Spleen (tissue), 11 donors: ENCODE measurements around the gene SLC22A2. TPM values are rescaled to one million over a fixed set of nuclear protein-coding genes. Genes with fewer than 3 reads are reported as not detected.

Source experiments
- DNase-seq: peaks from one replicate; pipeline ENCODE4 v3.0.0-alpha.2; 2020
- H3K27ac ChIP-seq, 8 donors: fragments of 200-600 bp; sonication (generic) in 7 of 8; 1 replicate in 4 of 8; 2 replicates in 4 of 8; pipeline versions ENCODE4 v1.5.0 to v1.8.0; 2016 to 2021; ENCODE audit warnings: inconsistent platforms in 4 of 8, mild to moderate bottlenecking in 4 of 8, moderate library complexity in 1 of 8
- H3K27me3 ChIP-seq, 7 donors: fragments of 200-600 bp; sonication (generic) in 6 of 7; replicated peaks in 1 of 7; 1 replicate in 4 of 7; 2 replicates in 3 of 7; pipeline versions ENCODE4 v1.5.0 to v1.8.0; 2016 to 2021; ENCODE audit warnings: inconsistent platforms in 3 of 7, mild to moderate bottlenecking in 1 of 7
- H3K36me3 ChIP-seq, 6 donors: fragments of 200-600 bp; sonication (generic) in 5 of 6; 1 replicate in 4 of 6; 2 replicates in 2 of 6; pipeline versions ENCODE4 v1.5.0 to v1.8.0; 2016 to 2021; ENCODE audit warnings: inconsistent platforms in 2 of 6
- H3K4me1 ChIP-seq, 6 donors: fragments of 200-600 bp; sonication (generic) in 5 of 6; 1 replicate in 3 of 6; 2 replicates in 3 of 6; pipeline versions ENCODE4 v1.5.0 to v1.8.0; 2016 to 2021; ENCODE audit warnings: inconsistent platforms in 3 of 6
- H3K4me3 ChIP-seq, 8 donors: fragments of 200-600 bp; sonication (generic) in 7 of 8; 1 replicate in 4 of 8; 2 replicates in 4 of 8; pipeline versions ENCODE4 v1.5.0 to v1.8.0; 2016 to 2021; ENCODE audit warnings: inconsistent platforms in 4 of 8, mild to moderate bottlenecking in 4 of 8, moderate library complexity in 2 of 8
- H3K9me3 ChIP-seq, 8 donors: fragments of 200-600 bp; sonication (generic) in 7 of 8; 1 replicate in 4 of 8; 2 replicates in 4 of 8; pipeline versions ENCODE4 v1.5.0 to v1.8.0; 2016 to 2021; ENCODE audit warnings: inconsistent platforms in 4 of 8
- CTCF ChIP-seq, 11 experiments: fragments of 200-600 bp in 7 of 11; fragments of 450-650 bp in 4 of 11; sonication (generic) in 4 of 11; IDR thresholded peaks in 8 of 11; conservative IDR thresholded peaks in 3 of 11; 1 replicate in 7 of 11; 2 replicates in 4 of 11; pipeline versions ENCODE4 v1.4.0 to v1.8.0; 2016 to 2021; ENCODE audit warnings: antibody characterized with exemption in 11 of 11, inconsistent platforms in 4 of 11, mild to moderate bottlenecking in 1 of 11
- POLR2A ChIP-seq, 3 donors: fragments of 450-650 bp; IDR thresholded peaks; one replicate each; pipeline ENCODE4 v1.5.1; 2017; ENCODE audit warnings: antibody characterized with exemption in 3 of 3, mild to moderate bottlenecking in 1 of 3
- POLR2AphosphoS5 ChIP-seq, 3 donors: sonication (generic); formaldehyde crosslinking; IDR thresholded peaks; one replicate each; pipeline ENCODE4 v1.5.1; 2017; ENCODE audit warnings: antibody characterized with exemption in 3 of 3
- WGBS, 5 donors: extraction: QIAGEN DNeasy Blood & Tissue Kit in 3 of 5; methylation state at CpG; one replicate each; pipeline versions ENCODE4 v1.1.5 to v1.1.7; 2013 to 2018; 5-methylcytosine and 5-hydroxymethylcytosine counted together
- intact Hi-C: fragments of 100-400 bp; cut with DNase I; formaldehyde crosslinking; loops from one replicate; pipeline ENCODE4 v1.15.0; 2023; ENCODE audit warnings: low total_unique reads
- polyA plus RNA-seq, 3 donors: library from polyadenylated mRNA; stranded (reverse); fragments of 200-250 nt; gene quantifications; one replicate each; pipeline ENCODE4 v1.2.1, GENCODE V29; 2013
- total RNA-seq, 7 donors: library from RNA; depleted of rRNA in 3 of 7; stranded (reverse); fragments of >200 nt in 3 of 7; fragmentation: NEBNext Ultra II Directional in 4 of 7; extraction: Animal tissue kit (Norgen Biotek cat#: 25700) in 4 of 7; gene quantifications; one replicate each; pipeline versions ENCODE4 v1.1.0 to v1.2.1, GENCODE V29; 2016 to 2021
- donor health status: healthy with polysubstance abuse.
- donor health status: DM: no; HTN: no; CAD: no; lungs with moderate emphysema.
- donor health status: DM: no; HTN: no; CAD: no.
- donor health status: Bipolar disorder and iron deficiency.
- donor health status: healthy.
- donor health status: DM: no; HTN: no; CAD: no.
- donor health status: DM: yes; HTN: yes; CAD: no.

SLC22A2 gene
- total and polyA plus RNA-seq, 10 donors, result not detected

GRCh38 chr6:160301339-160301738, 42.7 kb upstream of the SLC22A2 start:
- H3K9me3 ChIP-seq, result no peaks in the 10 kb centered on the region
- H3K27me3 ChIP-seq, result no peaks in the 10 kb centered on the region
- no peaks in the 10 kb centered on the region for H3K36me3 ChIP-seq
- no peak for TF ChIP-seq POLR2AphosphoS5 (IDR thresholded peaks at IDR 0.05)
- no peak for TF ChIP-seq POLR2A (IDR thresholded peaks at IDR 0.05)
- no peak for TF ChIP-seq CTCF (IDR thresholded peaks at IDR 0.05 in 8 of 11, conservative IDR thresholded peaks at IDR 0.05 in 3 of 11)
- 65 to 80% (median 72%) methylated on average over 4 of the region's 4 CpGs for WGBS, 5 donors
- no peak overlapping the region for H3K27ac ChIP-seq
- DNase-seq, result no peak
- no peaks in the 10 kb centered on the region for H3K4me1 ChIP-seq
- intact Hi-C loops, result no loop called here
- H3K4me3 ChIP-seq, result no peak overlapping the region

- intact Hi-C loops, result no loop called here
- no peaks in the 10 kb centered on the region for H3K9me3 ChIP-seq
- H3K27ac ChIP-seq, result no peak overlapping the region
- TF ChIP-seq CTCF (IDR thresholded peaks at IDR 0.05 in 8 of 11, conservative IDR thresholded peaks at IDR 0.05 in 3 of 11) (no peak), POLR2A (IDR thresholded peaks at IDR 0.05) (no peak), POLR2AphosphoS5 (IDR thresholded peaks at IDR 0.05) (no peak)
- no peak for DNase-seq
- H3K36me3 ChIP-seq, result no peaks in the 10 kb centered on the region
- WGBS, 5 donors, result 57 to 75% (median 66%) methylated on average over 13 to 15 of the region's 15 CpGs
- peaks cover 0 to 4% (median 0%) of the 10 kb centered on the region in 7 donors for H3K27me3 ChIP-seq
- H3K4me3 ChIP-seq, result no peak overlapping the region
- H3K4me1 ChIP-seq, result no peaks in the 10 kb centered on the region
These were observed 41.6 kb upstream of the SLC22A2 start for GRCh38 chr6:160300076-160300695.

- Histone ChIP-seq H3K4me3 (no peak overlapping the region), H3K27ac (no peak overlapping the region), H3K27me3 (peaks cover 0 to 4% (median 0%) of the 10 kb centered on the region in 7 donors), H3K36me3 (no peaks in the 10 kb centered on the region), H3K9me3 (no peaks in the 10 kb centered on the region), H3K4me1 (no peaks in the 10 kb centered on the region)
- no peak for DNase-seq
- TF ChIP-seq POLR2AphosphoS5 (IDR thresholded peaks at IDR 0.05), result no peak
- no peak for TF ChIP-seq POLR2A (IDR thresholded peaks at IDR 0.05)
- 87 to 97% (median 92%) methylated on average over 11 of the region's 11 CpGs for WGBS, 5 donors
- intact Hi-C loops, result no loop called here
These were observed 40.9 kb upstream of the SLC22A2 start for GRCh38 chr6:160299559-160299958.

- 85 to 90% (median 86%) methylated on average over 6 to 8 of the region's 8 CpGs for WGBS, 5 donors
- Histone ChIP-seq H3K4me1 (no peaks in the 10 kb centered on the region), H3K36me3 (no peaks in the 10 kb centered on the region), H3K9me3 (no peaks in the 10 kb centered on the region), H3K27ac (no peak overlapping the region), H3K4me3 (no peak overlapping the region), H3K27me3 (peaks cover 0 to 14% (median 0%) of the 10 kb centered on the region in 7 donors)
- no peak for TF ChIP-seq POLR2A (IDR thresholded peaks at IDR 0.05)
- TF ChIP-seq CTCF (IDR thresholded peaks at IDR 0.05 in 8 of 11, conservative IDR thresholded peaks at IDR 0.05 in 3 of 11), result no peak
- TF ChIP-seq POLR2AphosphoS5 (IDR thresholded peaks at IDR 0.05), result no peak
- intact Hi-C loops, result no loop called here
- DNase-seq, result no peak
These were observed 39.5 kb upstream of the SLC22A2 start for GRCh38 chr6:160298121-160298520.
